Measurements from ENCODE around the gene ATP1A4.

ATP1A4 gene

DNA sequence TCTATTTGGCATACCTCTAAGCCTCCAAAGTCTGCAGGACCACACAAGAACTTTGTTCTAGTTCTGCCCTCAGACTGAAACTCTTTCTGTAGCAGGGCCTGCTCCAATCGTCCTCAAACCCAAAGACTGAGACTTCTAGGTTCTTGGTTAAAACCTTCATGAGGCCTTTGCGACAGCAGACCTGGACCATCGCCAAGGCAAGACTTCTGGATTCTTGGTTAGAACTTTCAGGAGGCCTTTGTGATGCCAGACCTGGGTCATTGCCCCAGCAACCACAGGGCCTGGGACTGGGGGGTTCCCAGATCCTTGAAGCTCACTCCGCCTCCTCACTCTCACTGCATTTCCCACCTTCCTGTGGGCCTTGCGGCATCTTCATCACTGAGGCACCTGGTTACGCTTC is at the start of gene ATP1A4:
Gene ATP1A4 (plus strand): TSS at position 301 of the 400 bp plus-strand sequence. CDS start 438 bp downstream, outside the sequence.
- TF ChIP-seq CSDC2 (CRISPR knock-in tag; IDR thresholded peaks at IDR 0.05) (no peak), ZFP30 (CRISPR knock-in tag; IDR thresholded peaks at IDR 0.05) (no peak), ZFP3 (CRISPR knock-in tag; IDR thresholded peaks at IDR 0.05) (no peak)
- no peak for ATAC-seq

- no peak for TF ChIP-seq ZFP30 (CRISPR knock-in tag; IDR thresholded peaks at IDR 0.05)
- TF ChIP-seq, protein P1, sequence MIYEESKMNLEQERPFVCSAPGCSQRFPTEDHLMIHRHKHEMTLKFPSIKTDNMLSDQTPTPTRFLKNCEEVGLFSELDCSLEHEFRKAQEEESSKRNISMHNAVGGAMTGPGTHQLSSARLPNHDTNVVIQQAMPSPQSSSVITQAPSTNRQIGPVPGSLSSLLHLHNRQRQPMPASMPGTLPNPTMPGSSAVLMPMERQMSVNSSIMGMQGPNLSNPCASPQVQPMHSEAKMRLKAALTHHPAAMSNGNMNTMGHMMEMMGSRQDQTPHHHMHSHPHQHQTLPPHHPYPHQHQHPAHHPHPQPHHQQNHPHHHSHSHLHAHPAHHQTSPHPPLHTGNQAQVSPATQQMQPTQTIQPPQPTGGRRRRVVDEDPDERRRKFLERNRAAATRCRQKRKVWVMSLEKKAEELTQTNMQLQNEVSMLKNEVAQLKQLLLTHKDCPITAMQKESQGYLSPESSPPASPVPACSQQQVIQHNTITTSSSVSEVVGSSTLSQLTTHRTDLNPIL (CRISPR knock-in tag; IDR thresholded peaks at IDR 0.05; ENCODE audit: low read depth): no peak
- no peak for TF ChIP-seq CSDC2 (CRISPR knock-in tag; IDR thresholded peaks at IDR 0.05)
- TF ChIP-seq PPARA (CRISPR knock-in tag; IDR thresholded peaks at IDR 0.05; ENCODE audit: borderline replicate concordance): no peak
- TF ChIP-seq RARB (CRISPR knock-in tag; IDR thresholded peaks at IDR 0.05): no peak
- TF ChIP-seq CSRNP3 (CRISPR knock-in tag; IDR thresholded peaks at IDR 0.05): no peak
- no peak for TF ChIP-seq ISL1 (CRISPR knock-in tag; IDR thresholded peaks at IDR 0.05)
- no peak for TF ChIP-seq ZNF8 (CRISPR knock-in tag; IDR thresholded peaks at IDR 0.05)
- TF ChIP-seq, protein P2, sequence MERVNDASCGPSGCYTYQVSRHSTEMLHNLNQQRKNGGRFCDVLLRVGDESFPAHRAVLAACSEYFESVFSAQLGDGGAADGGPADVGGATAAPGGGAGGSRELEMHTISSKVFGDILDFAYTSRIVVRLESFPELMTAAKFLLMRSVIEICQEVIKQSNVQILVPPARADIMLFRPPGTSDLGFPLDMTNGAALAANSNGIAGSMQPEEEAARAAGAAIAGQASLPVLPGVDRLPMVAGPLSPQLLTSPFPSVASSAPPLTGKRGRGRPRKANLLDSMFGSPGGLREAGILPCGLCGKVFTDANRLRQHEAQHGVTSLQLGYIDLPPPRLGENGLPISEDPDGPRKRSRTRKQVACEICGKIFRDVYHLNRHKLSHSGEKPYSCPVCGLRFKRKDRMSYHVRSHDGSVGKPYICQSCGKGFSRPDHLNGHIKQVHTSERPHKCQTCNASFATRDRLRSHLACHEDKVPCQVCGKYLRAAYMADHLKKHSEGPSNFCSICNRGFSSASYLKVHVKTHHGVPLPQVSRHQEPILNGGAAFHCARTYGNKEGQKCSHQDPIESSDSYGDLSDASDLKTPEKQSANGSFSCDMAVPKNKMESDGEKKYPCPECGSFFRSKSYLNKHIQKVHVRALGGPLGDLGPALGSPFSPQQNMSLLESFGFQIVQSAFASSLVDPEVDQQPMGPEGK (CRISPR knock-in tag; IDR thresholded peaks at IDR 0.05; ENCODE audit: borderline replicate concordance): no peak
- TF ChIP-seq ARNTL (CRISPR knock-in tag; IDR thresholded peaks at IDR 0.05; ENCODE audit: borderline replicate concordance, low read depth): no peak
- no peak for TF ChIP-seq TCF4 (CRISPR knock-in tag; IDR thresholded peaks at IDR 0.05; ENCODE audit: borderline replicate concordance)
- no peak for TF ChIP-seq TOX (CRISPR knock-in tag; IDR thresholded peaks at IDR 0.05; ENCODE audit: borderline replicate concordance)
- no peak for TF ChIP-seq ZFP3 (CRISPR knock-in tag; IDR thresholded peaks at IDR 0.05)
- no peak for TF ChIP-seq TSHZ2 (CRISPR knock-in tag; IDR thresholded peaks at IDR 0.05)
- no peak for TF ChIP-seq GLIS3 (CRISPR knock-in tag; IDR thresholded peaks at IDR 0.05)
- no peak for TF ChIP-seq ZNF565 (CRISPR knock-in tag; conservative IDR thresholded peaks at IDR 0.05; ENCODE audit: low read depth)
- TF ChIP-seq ZC3H10 (CRISPR knock-in tag; IDR thresholded peaks at IDR 0.05): no peak
- TF ChIP-seq SNAI2 (CRISPR knock-in tag; IDR thresholded peaks at IDR 0.05): no peak
- ATAC-seq: no peak
Measured at GRCh38 chr1:160101717-160102522, 49.5 kb upstream of the ATP1A4 start.

GRCh38 chr1:160103658-160104408 is 47.6 kb upstream of the ATP1A4 start:
- ATAC-seq: no peak
- TF ChIP-seq SNAI2 (CRISPR knock-in tag; IDR thresholded peaks at IDR 0.05) (no peak), CSDC2 (CRISPR knock-in tag; IDR thresholded peaks at IDR 0.05) (no peak), TSHZ2 (CRISPR knock-in tag; IDR thresholded peaks at IDR 0.05) (no peak), ZFP3 (CRISPR knock-in tag; IDR thresholded peaks at IDR 0.05) (no peak), CSRNP3 (CRISPR knock-in tag; IDR thresholded peaks at IDR 0.05) (no peak)

Data from SK-N-SH treated with all-trans-retinoic acid at 6 μM for 48 hours (cell line).